Raji (cell line): ENCODE results near the gene CDKL1.
A peak's percentile ranks its signal among the peaks of the same experiment; 100 is the strongest.

ENCODE experiments used
- POLR2A ChIP-seq: IDR thresholded peaks from 2 replicates; pipeline ENCODE4 v1.6.1; 2011; ENCODE audit warnings: low read depth, low read length, control low read depth; ENCODE audit not compliant: insufficient read depth

Gene CDKL1

DNA sequence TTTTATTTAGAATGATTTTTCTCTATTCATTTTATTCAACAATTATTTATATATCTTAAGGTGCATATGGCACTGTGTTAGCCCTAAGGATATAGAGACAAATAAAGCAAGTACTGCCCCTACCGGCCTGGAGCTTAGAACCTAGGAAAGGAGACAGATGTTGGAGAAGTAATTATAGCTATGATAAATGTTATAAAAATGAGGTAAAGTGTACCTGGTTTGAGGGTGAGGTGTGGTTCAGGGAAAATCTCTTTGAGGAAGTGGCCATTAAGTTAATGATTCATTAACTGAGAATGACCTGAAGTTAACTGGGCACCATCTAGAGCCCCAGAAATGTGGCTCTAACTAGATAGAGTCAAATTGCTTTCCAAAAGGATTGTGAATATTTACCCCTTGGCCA lies 31.9 kb downstream of the CDKL1 start:
- no peak for TF ChIP-seq POLR2A

DNA sequence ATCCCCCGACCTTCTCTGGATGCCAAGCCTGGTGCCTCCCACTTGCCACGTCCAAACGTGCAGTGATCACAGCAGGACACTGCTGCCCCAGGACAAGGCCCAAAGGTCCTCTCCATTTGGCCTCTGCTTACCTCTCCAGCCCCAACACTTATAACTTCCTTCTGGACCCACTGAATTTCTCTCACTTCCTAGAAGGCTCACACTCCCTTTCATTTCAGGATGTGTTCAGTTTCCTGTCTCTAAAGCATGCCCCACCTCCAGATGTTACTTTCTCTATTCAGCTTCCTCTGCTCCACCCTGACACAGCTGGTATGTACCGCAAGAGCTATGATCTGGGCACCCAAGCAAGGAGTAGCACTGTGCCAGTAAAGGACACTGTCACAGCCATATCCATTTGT lies 33.0 kb downstream of the CDKL1 start:
- TF ChIP-seq POLR2A: no peak

DNA sequence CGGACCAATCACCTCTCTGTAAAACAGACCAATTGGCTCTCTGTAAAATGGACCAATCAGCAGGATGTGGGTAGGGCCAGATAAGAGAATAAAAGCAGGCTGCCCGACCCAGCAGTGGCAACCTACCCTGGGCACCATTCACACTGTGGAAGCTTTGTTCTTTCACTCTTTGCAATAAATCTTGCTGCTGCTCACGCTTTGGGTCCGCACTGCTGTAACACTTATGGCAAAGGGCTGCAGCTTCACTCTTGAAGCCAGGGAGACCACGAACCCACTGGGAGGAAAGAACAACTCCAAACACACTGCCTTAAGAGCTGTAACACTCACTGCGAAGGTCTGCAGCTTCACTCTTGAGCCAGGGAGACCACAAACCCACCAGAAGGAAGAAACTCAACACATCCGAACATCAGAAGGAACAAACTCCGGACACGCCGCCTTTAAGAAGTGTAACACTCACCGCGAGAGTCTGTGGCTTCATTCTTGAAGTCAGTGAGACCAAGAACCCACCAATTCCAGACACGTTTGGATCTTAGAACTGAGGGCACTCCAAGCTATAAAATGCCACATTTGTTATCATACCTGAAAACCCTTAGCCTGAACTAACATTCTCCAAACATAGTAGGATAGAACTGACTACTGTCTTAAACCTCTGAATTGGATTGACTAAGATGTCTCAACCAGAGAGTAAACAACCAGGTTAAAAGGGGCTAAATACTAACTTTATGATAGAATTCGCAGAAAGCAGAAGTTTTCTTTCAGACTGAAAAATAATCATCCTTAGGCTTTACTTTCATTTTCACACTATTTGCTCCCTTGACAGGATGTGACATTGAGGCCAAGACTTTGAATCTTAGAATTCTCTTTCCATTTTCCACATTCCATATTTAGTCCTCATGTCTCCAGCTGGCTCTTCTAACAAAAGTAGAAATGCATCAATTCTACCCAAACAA lies 33.6 kb downstream of the CDKL1 start:
- TF ChIP-seq POLR2A: peak; percentile 23; the same call in 1 of the 2 replicates

DNA sequence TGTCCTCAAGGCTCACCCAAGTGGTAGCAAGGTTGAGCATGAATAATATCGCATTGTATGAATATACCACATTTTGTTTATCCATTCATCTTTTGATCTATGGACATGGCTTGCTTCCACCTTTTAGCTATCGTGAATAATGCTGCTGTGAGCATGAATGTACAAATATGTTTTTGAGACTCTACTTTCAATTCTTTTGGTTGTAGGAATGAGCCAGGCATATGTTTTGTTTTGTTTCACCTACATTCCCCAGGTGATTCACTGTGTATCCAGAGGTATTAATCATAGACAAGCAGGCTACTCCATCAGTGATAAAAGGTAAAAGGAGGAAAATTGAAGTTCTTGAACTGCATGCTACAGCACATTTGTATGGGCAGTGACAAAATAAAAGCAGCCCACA lies 35.8 kb downstream of the CDKL1 start:
- TF ChIP-seq POLR2A: no peak

DNA sequence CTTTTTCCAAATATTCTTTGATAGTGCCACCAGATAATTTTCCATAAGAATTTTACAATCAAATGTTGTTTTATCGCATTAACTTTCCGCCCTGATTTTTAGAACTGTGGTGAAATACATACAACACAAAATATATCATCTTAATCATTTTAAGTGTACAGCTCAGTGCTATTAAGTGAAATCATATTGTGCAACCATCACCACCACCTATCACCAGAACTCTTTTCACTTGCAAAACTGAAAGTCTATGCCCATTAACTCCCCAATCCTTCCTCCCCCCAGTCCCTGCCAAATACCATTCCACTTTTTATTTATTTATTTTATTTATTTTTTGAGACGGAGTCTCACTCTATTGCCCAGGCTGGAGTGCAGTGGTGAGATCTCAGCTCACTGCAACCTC lies 36.6 kb downstream of the CDKL1 start:
- TF ChIP-seq POLR2A: no peak

DNA sequence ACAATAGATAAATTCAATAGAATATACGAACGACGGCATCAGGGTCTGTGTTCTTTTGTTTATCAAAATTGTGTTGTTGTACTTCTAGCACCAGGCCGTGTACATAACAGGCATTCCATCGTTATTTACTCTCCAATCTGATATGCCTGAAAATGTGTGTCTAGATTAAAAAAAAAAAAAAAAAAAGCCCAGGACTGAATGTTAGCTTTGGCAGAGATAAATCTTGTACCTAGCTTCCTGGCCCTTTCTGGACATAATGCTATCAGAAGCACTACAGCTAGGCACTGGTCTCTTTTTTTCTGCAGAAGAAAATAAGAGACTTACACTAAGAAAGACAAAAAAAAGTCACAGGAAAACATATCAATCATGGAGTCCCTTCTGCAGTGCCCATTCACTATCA lies 37.0 kb downstream of the CDKL1 start:
- no peak for TF ChIP-seq POLR2A

DNA sequence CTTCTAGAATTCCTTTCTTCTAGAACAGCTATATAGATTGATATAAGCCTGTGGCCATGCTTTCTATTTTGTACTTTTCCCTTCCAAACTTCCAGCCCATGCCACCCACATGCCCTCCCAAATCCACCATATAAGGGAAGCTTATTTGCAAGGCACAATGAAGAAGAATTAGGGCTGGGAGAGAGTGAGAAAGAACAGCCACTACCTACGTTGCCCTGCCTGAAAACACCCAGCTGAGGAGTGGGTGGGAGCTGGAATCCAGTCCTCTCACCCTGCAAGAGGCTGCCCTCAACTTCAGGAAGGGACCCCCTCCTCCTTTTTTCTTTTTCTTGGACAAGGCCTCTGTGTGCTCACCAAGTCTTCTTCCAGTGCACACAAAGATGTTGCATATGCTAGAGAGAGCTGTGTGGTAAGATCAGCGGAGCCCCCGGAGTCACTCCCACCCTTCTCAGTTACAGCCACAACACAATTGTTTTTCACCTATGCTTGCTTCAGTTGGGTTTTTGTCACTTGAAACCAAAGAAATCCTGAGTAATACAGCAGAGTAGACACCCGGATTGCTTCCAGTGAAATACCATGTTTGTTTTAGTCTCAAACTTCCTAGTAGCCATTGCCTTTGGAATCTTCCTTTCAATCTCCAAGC lies 38.8 kb downstream of the CDKL1 start:
- TF ChIP-seq POLR2A: no peak

DNA sequence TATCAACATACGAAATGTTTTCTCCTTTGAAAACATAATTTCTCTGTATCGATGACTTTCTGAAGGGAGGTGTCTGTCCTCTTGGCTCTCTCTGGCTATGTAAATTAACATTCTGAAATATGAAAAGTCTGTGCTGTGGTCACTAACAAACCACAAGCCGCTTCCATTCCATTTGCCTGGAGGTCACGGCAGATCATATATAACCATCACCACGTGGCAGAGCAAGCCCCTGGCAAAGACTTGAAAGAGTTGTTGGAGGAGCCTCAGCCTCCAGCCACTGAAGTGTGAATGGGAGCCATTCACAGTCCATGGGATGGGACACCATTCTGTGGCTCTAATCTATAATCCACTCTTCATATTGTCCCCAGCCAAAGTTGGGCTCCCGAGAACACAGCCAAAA lies 39.6 kb downstream of the CDKL1 start:
- no peak for TF ChIP-seq POLR2A

DNA sequence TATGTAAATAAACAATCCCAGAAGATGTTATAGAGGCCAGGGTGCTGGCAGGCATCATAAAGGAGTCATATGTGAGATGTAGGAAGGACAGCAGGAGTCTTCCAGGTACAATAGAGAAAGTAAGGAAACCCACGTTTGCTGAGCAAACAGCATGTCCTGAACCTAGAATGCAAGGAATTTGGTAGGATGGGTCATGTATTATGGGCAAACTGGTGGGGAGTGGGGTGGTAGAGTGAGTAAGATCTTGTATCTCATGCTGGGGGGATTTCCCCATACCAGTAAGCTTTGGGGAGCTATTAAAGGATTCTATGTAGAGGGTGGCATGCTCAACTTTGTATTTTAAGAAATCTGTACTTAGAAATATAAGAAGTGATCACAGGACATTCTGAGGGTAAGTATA lies 41.0 kb downstream of the CDKL1 start:
- no peak for TF ChIP-seq POLR2A

DNA sequence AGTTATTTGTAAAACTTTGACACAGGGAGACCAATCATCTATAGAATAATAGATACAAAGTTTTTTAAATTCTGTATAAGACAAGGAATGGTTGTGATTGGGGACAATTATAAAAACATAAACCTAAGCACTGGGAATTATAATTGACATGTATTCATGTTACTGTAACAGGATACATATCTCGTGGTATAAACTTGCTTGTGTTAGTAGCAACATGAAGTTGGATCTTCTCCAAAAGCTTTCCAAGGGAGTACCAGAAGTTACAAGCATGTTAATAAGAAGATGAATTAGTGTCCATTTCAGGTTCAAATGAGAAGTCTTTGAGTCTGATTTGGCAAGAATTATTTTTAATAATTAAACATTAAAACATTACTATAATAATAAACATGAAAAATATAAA lies 42.2 kb downstream of the CDKL1 start:
- no peak for TF ChIP-seq POLR2A

DNA sequence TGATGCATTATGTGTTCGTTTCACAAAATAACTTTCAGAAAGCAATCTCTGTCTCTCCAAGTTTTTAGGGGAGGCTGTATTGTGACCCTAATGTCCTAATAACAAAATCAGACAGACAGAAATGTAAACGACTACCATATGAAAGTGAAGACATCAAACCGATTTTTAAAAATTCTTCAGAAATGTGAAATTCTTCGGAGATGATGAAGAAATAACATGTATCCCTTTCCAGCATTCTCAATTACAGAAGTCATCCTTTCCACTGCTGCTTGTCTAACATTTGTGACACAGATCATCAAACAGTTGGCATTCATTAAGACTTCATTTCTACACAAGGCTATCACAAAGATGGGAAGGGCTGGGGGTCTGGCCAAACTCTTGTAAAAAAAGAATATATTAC lies 43.6 kb downstream of the CDKL1 start:
- TF ChIP-seq POLR2A: no peak

DNA sequence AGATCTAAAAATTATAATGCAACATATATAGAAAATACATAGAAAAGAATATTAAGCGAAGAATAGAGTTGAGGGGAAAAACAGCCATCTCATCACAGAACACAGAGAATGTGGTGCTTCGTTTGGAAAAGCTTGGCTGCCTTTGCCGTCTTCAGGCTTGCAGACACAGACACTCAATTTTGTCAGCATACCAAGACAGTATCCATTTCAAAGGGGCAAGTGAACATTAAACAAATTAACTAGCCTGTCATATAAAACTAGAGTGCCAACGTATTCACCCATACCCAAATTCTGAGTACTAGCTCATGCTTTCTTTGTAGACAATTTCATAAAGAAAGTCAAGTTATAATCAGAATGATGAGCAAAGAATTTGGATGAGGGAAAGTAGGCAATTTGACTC lies 44.1 kb downstream of the CDKL1 start:
- TF ChIP-seq POLR2A: no peak

DNA sequence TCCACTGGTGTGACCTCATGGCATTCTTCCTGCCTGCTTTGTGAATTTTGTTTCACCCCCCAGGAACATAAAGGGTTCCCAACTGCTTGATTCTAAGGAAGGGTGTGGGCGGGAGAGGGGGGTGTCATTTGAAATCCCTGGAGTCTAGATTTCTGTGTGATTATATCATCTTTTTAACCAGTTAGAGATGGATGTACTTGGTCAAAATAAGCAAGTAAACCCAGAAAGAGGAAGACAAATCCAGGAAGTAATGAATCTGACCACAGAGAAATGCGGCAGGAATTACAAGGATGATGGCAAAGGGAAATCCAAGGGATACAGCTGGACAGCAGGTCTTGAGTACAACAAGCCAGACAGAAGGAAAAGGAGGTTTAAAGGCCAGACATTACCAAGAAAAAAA lies 45.7 kb downstream of the CDKL1 start:
- TF ChIP-seq POLR2A: no peak

DNA sequence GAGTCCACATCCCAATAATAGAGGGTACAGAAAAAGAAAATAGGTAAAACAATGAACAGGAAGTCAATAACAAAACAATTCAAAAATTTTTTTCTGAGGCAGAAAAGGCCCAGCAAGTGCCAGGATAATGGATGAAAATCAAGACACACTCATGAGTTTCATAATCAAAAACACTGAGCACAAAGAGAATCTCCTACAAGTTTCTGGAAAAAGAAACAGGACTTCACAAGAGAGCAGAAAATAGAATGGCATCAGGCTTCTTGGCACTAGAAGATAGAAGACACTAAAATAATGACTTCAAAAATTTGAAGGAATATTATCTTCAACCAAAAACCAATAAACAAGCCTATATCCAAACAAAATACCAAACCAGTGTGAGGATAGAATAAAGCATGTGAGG lies 47.7 kb downstream of the CDKL1 start:
- no peak for TF ChIP-seq POLR2A

DNA sequence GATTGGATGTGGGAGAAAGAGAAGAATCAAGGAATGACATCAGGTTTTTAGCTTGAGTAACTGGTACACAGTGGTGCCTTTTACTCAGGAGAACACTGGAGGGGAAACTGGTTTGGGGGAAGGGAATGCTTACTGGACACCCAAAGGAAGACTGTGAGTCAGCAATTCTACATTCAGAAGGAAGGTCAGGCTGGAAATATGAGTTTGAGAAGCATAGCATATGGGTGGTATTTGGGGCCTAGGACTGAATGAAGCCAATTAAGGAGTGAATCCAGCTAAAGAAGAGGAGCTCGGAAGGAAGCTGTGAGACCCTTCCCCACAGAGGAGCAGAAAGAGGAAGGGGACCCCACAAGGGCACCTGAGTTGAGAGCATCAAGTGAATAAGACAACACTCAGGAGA lies 49.2 kb downstream of the CDKL1 start:
- no peak for TF ChIP-seq POLR2A

DNA sequence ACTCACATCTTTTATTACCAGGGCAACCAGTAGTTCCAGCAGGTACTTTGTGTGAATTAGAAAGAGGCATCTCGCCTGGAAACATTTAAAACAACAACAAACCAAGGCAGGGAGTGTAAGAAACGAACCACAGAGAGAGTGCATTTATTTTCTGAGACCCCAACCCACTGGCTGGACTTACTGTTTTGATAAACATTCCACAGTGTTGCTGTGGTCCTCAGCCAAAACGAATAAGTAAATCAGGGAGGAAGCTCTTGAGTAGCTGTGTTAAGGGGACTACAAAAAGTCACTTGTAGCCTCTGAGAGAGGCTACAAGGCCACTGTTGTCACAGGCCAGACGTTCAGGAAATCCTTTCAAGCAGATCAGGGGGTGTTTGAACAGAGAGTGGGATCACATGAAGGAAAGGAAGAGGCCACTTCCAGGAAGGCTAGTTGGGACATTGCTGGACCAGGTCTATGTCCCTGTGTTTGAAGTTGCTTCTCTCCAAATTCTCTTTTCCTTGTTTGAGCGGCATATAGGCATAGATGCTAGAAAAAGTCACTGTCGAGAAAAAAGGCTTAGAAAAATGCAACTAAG lies 50.7 kb downstream of the CDKL1 start:
- TF ChIP-seq POLR2A: no peak
